ENCODE data around the gene ENPP3. TPM values are rescaled to one million over a fixed set of nuclear protein-coding genes. Genes with fewer than 3 reads are reported as not detected.
"Not testable (repeated sequence)": the region's sequence is repeated elsewhere in the genome, so short reads cannot be mapped to it uniquely, and the experiment has no call there.

ENPP3 gene
- total RNA-seq, 1 experiment from 2014 or later = not detected

DNA sequence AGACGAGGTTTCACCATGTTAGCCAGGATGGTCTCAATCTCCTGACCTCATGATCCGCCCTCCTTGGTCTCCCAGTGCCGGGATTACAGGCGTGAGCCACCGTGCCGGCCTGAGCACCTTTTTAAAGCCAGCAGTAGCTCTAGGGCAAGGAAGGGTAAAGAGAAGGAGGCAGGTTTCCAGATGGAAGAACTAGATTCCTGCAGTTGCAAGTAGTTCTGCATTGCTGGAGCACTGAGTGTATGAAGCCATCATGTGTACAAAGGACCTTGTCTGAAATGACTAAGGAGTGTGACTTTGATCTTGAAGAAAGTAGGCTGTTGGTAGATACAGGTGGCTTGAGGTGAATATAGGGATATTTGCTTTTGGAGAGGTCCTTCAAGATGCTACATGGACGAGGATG, 59.9 kb downstream of the ENPP3 start:
- Mint-ChIP-seq H3K27ac (ENCODE audit: low read depth, unreplicated experiment) (no peak overlapping the region), H3K4me3 (ENCODE audit: unreplicated experiment) (no peak overlapping the region), H3K4me1 (ENCODE audit: insufficient read depth, unreplicated experiment) (no peaks in the 10 kb centered on the region), H3K9me3 (ENCODE audit: unreplicated experiment) (no peaks in the 10 kb centered on the region), H3K27me3 (ENCODE audit: insufficient read depth, unreplicated experiment) (no peaks in the 10 kb centered on the region), H3K36me3 (ENCODE audit: insufficient read depth, unreplicated experiment) (no peaks in the 10 kb centered on the region)
- CTCF ChIA-PET = interaction anchor here (1.8 to 4.8 kb wide), 3 partner anchors 214 to 258 kb away, joined by 4 to 112 read pairs (median 79); no protein-coding TSS in a partner anchor
- TF ChIP-seq CTCF (IDR thresholded peaks at IDR 0.05; ENCODE audit: unreplicated experiment) = no peak
- intact Hi-C loops (cut with micrococcal nuclease) = no loop called here
- POLR2A ChIA-PET = no interaction called here
- BruUV-seq (replicated peaks) = no TSS peak
- no peak for DNase-seq (ENCODE audit: unreplicated experiment)

- BruUV-seq (replicated peaks); H3K36me3 Mint-ChIP-seq (ENCODE audit: insufficient read depth, unreplicated experiment); H3K27me3 Mint-ChIP-seq (ENCODE audit: insufficient read depth, unreplicated experiment); H3K4me1 Mint-ChIP-seq (ENCODE audit: insufficient read depth, unreplicated experiment); H3K4me3 Mint-ChIP-seq (ENCODE audit: unreplicated experiment); intact Hi-C loops (cut with micrococcal nuclease); DNase-seq (ENCODE audit: unreplicated experiment); H3K27ac Mint-ChIP-seq (ENCODE audit: low read depth, unreplicated experiment); H3K9me3 Mint-ChIP-seq (ENCODE audit: unreplicated experiment); CTCF ChIA-PET; POLR2A ChIA-PET: not testable (repeated sequence)
These were observed 63.7 kb downstream of the ENPP3 start for GRCh38 chr6:131700851-131701250.

GRCh38 chr6:131703905-131704304, 66.8 kb downstream of the ENPP3 start:
- DNase-seq (ENCODE audit: unreplicated experiment); CTCF ChIA-PET; H3K4me3 Mint-ChIP-seq (ENCODE audit: unreplicated experiment); H3K4me1 Mint-ChIP-seq (ENCODE audit: insufficient read depth, unreplicated experiment); H3K27ac Mint-ChIP-seq (ENCODE audit: low read depth, unreplicated experiment); H3K36me3 Mint-ChIP-seq (ENCODE audit: insufficient read depth, unreplicated experiment); intact Hi-C loops (cut with micrococcal nuclease); H3K9me3 Mint-ChIP-seq (ENCODE audit: unreplicated experiment); H3K27me3 Mint-ChIP-seq (ENCODE audit: insufficient read depth, unreplicated experiment); POLR2A ChIA-PET; BruUV-seq (replicated peaks): not testable (repeated sequence)

DNA sequence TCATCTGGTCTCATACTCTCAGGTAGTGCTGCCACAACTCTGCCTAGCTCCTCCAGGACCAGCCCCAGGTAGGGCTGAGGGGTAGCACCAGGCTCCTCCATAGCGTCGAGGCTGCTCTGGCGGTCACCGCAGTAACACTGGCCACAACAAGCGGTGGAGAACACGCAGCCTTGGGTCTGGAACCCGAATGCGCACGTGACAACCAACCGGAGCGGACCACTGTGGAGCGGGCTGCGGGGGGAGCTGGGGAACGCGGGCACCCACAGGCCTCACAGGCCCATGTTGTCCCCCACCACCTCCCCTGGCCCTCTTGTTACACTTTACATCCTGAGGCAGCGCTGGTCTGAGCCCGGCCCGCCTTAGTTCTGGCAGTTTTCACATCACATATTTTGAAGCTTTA, 73.8 kb downstream of the ENPP3 start, which contains the start of gene CTAGE9:
CTAGE9 (minus strand) TSS at position 101 of the 400 bp plus-strand sequence; CDS start at position 101, 0 bp downstream.
- H3K27ac Mint-ChIP-seq (ENCODE audit: low read depth, unreplicated experiment); H3K4me1 Mint-ChIP-seq (ENCODE audit: insufficient read depth, unreplicated experiment); H3K36me3 Mint-ChIP-seq (ENCODE audit: insufficient read depth, unreplicated experiment); H3K27me3 Mint-ChIP-seq (ENCODE audit: insufficient read depth, unreplicated experiment); BruUV-seq (replicated peaks); CTCF ChIA-PET; H3K4me3 Mint-ChIP-seq (ENCODE audit: unreplicated experiment); DNase-seq (ENCODE audit: unreplicated experiment); intact Hi-C loops (cut with micrococcal nuclease); H3K9me3 Mint-ChIP-seq (ENCODE audit: unreplicated experiment); POLR2A ChIA-PET: not testable (repeated sequence)

GRCh38 chr6:131715567-131715966, 78.5 kb downstream of the ENPP3 start:
- H3K9me3 Mint-ChIP-seq (ENCODE audit: unreplicated experiment); CTCF ChIA-PET; BruUV-seq (replicated peaks); H3K36me3 Mint-ChIP-seq (ENCODE audit: insufficient read depth, unreplicated experiment); intact Hi-C loops (cut with micrococcal nuclease); H3K4me1 Mint-ChIP-seq (ENCODE audit: insufficient read depth, unreplicated experiment); H3K27ac Mint-ChIP-seq (ENCODE audit: low read depth, unreplicated experiment); H3K27me3 Mint-ChIP-seq (ENCODE audit: insufficient read depth, unreplicated experiment); DNase-seq (ENCODE audit: unreplicated experiment); POLR2A ChIA-PET; H3K4me3 Mint-ChIP-seq (ENCODE audit: unreplicated experiment): not testable (repeated sequence)

DNA sequence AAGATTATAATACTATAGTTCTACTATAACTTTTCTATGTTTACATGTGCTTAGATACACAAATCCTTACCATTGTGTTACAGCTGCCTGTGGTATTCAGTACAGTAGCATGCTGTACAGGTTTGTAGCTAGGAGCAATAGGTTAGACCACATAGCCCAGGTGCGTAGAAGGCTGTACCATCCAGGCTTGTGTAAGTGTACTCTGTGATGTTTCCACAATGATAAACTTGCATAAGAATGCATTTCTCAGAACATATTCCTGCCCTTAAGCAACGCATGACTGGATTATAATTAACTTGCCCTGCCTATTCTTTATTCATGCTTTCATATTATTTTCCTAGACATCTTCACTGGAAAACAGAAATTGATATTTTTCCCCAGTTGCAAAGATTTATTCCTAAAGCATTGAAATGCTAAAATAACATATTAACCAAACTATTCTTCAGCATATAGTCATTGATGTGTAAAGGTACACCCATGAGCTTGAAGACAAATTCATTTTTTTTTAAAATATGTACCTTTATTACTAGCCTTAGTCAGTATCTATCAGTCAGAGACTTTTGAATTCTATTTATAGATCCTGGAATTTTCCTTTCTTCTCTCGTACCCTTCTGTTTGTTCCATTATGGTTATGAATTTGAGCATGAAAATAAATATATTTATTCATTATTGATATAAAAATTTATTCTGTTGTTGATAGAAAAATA, 80.9 kb downstream of the ENPP3 start:
- Mint-ChIP-seq H3K36me3 (ENCODE audit: insufficient read depth, unreplicated experiment) (no peaks in the 10 kb centered on the region), H3K9me3 (ENCODE audit: unreplicated experiment) (no peaks in the 10 kb centered on the region), H3K4me3 (ENCODE audit: unreplicated experiment) (no peak overlapping the region), H3K4me1 (ENCODE audit: insufficient read depth, unreplicated experiment) (no peaks in the 10 kb centered on the region), H3K27me3 (ENCODE audit: insufficient read depth, unreplicated experiment) (no peaks in the 10 kb centered on the region), H3K27ac (ENCODE audit: low read depth, unreplicated experiment) (no peak overlapping the region)
- BruUV-seq (replicated peaks) = no TSS peak
- DNase-seq (ENCODE audit: unreplicated experiment) = no peak
- ChIA-PET CTCF (interaction anchor here (1.2 to 2.0 kb wide), 2 partner anchors 23 to 197 kb away, joined by 3 to 10 read pairs; no protein-coding TSS in a partner anchor), POLR2A (interaction anchor here (0.8 to 1.4 kb wide), 2 partner anchors 23 to 146 kb away, joined by 3 to 4 read pairs; no protein-coding TSS in a partner anchor)
- TF ChIP-seq CTCF (IDR thresholded peaks at IDR 0.05; ENCODE audit: unreplicated experiment) = no peak
- intact Hi-C loops (cut with micrococcal nuclease) = no loop called here
